GM12872 (cell line): ENCODE measurements around the gene WDR45B.

Experiments used
- CTCF ChIP-seq: IDR thresholded peaks from 3 replicates; pipeline ENCODE4 v1.5.1; 2011; ENCODE audit warnings: low read depth, mild to moderate bottlenecking, low read length, moderate library complexity; ENCODE audit not compliant: insufficient read depth

Gene WDR45B

GRCh38 chr17:82616021-82616711 lies 32.1 kb downstream of the WDR45B start:
- TF ChIP-seq CTCF: no peak

GRCh38 chr17:82615084-82616020 lies 32.9 kb downstream of the WDR45B start:
- no peak for TF ChIP-seq CTCF

GRCh38 chr17:82614095-82614631 lies 34.1 kb downstream of the WDR45B start:
- no peak for TF ChIP-seq CTCF

GRCh38 chr17:82613283-82614094 lies 34.8 kb downstream of the WDR45B start:
- no peak for TF ChIP-seq CTCF

- TF ChIP-seq CTCF: no peak
Observed at GRCh38 chr17:82611140-82612058, 36.8 kb downstream of the WDR45B start.

- TF ChIP-seq CTCF: no peak
Observed at GRCh38 chr17:82609655-82610054, 38.6 kb downstream of the WDR45B start.
